B cell (primary cell): ENCODE measurements around the gene ERBB2.

Experiments
- EZH2 ChIP-seq: IDR thresholded peaks from 2 replicates; pipeline ENCODE4 v1.6.1; 2012; ENCODE audit warnings: borderline replicate concordance, low read depth, mild to moderate bottlenecking, moderate library complexity, low read length; ENCODE audit not compliant: insufficient read depth, poor library complexity, severe bottlenecking
- TF ChIP-seq, protein P1 (sequence below): fragments of 200-600 bp; IDR thresholded peaks from one replicate; pipeline ENCODE4 v1.8.0; 2022; ENCODE audit warnings: antibody characterized with exemption, mild to moderate bottlenecking

GRCh38 chr17:39765766-39766165, 65.9 kb downstream of the ERBB2 start:
- TF ChIP-seq, protein P1, sequence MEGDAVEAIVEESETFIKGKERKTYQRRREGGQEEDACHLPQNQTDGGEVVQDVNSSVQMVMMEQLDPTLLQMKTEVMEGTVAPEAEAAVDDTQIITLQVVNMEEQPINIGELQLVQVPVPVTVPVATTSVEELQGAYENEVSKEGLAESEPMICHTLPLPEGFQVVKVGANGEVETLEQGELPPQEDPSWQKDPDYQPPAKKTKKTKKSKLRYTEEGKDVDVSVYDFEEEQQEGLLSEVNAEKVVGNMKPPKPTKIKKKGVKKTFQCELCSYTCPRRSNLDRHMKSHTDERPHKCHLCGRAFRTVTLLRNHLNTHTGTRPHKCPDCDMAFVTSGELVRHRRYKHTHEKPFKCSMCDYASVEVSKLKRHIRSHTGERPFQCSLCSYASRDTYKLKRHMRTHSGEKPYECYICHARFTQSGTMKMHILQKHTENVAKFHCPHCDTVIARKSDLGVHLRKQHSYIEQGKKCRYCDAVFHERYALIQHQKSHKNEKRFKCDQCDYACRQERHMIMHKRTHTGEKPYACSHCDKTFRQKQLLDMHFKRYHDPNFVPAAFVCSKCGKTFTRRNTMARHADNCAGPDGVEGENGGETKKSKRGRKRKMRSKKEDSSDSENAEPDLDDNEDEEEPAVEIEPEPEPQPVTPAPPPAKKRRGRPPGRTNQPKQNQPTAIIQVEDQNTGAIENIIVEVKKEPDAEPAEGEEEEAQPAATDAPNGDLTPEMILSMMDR: no peak
- no peak for TF ChIP-seq EZH2
